Parathyroid adenoma (tissue), 2 donors: ENCODE results near the gene SLC25A33.
"Not testable (repeated sequence)": the region's sequence is repeated elsewhere in the genome, so short reads cannot be mapped to it uniquely, and the experiment has no call there.

Experiments used
- H2AFZ ChIP-seq: fragments of 300-600 bp; sonication (generic); one replicate; pipeline ENCODE4 v1.7.0; 2017; ENCODE audit warnings: antibody characterized with exemption, mild to moderate bottlenecking
- H3K27ac ChIP-seq: fragments of 300-600 bp; sonication (generic); one replicate; pipeline ENCODE4 v1.7.0; 2017
- H3K27me3 ChIP-seq: fragments of 300-600 bp; sonication (generic); one replicate; pipeline ENCODE4 v1.7.0; 2017; ENCODE audit warnings: low read length; ENCODE audit not compliant: control insufficient read depth, insufficient read depth
- H3K36me3 ChIP-seq: fragments of 300-600 bp; sonication (generic); one replicate; pipeline ENCODE4 v1.7.0; 2017; ENCODE audit warnings: low read length; ENCODE audit not compliant: control insufficient read depth, insufficient read depth
- H3K4me1 ChIP-seq: fragments of 300-600 bp; sonication (generic); one replicate; pipeline ENCODE4 v1.7.0; 2017; ENCODE audit warnings: control low read depth
- H3K4me2 ChIP-seq: fragments of 300-600 bp; sonication (generic); one replicate; pipeline ENCODE4 v1.7.0; 2017; ENCODE audit warnings: low read length
- H3K4me3 ChIP-seq: fragments of 300-600 bp; sonication (generic); one replicate; pipeline ENCODE4 v1.7.0; 2017; ENCODE audit warnings: low read depth, low read length
- H3K79me2 ChIP-seq: fragments of 300-600 bp; sonication (generic); one replicate; pipeline ENCODE4 v1.7.0; 2017; ENCODE audit warnings: control low read depth
- H3K9ac ChIP-seq: fragments of 300-600 bp; sonication (generic); one replicate; pipeline ENCODE4 v1.7.0; 2017; ENCODE audit warnings: mild to moderate bottlenecking
- H3K9me3 ChIP-seq: fragments of 300-600 bp; sonication (generic); one replicate; pipeline ENCODE4 v1.7.0; 2017; ENCODE audit warnings: low read length; ENCODE audit not compliant: control insufficient read depth
- TF ChIP-seq, protein P1 (sequence below): fragments of 300-600 bp; sonication (generic); IDR thresholded peaks from one replicate; pipeline ENCODE4 v1.7.0; 2017; ENCODE audit warnings: antibody characterized with exemption, mild to moderate bottlenecking
- donor health status: primary hyperparathyroidism.

The SLC25A33 gene

DNA sequence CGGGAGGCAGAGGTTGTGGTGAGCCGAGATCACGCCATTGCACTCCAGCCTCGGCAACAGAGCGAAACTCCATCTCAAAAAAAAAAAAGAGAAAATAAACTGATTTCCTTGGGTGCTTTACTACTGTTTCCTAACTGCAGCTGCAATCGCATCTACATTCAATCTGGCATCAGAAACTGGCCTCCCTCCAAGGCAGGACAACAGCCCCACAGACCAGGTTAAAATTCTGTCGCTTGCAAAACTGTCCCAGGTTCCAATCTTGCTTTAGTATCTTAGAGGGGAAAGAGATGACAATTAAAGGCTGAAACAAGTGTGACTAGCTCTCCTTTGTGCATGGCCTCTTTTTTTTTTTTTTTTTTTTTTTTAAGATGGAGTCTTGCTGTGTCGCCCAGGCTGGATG, 32.4 kb upstream of the SLC25A33 start:
- TF ChIP-seq, protein P1, sequence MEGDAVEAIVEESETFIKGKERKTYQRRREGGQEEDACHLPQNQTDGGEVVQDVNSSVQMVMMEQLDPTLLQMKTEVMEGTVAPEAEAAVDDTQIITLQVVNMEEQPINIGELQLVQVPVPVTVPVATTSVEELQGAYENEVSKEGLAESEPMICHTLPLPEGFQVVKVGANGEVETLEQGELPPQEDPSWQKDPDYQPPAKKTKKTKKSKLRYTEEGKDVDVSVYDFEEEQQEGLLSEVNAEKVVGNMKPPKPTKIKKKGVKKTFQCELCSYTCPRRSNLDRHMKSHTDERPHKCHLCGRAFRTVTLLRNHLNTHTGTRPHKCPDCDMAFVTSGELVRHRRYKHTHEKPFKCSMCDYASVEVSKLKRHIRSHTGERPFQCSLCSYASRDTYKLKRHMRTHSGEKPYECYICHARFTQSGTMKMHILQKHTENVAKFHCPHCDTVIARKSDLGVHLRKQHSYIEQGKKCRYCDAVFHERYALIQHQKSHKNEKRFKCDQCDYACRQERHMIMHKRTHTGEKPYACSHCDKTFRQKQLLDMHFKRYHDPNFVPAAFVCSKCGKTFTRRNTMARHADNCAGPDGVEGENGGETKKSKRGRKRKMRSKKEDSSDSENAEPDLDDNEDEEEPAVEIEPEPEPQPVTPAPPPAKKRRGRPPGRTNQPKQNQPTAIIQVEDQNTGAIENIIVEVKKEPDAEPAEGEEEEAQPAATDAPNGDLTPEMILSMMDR, result no peak
- Histone ChIP-seq H3K9me3 (no peaks in the 10 kb centered on the region), H3K4me3 (no peak overlapping the region), H3K27ac (no peak overlapping the region), H3K36me3 (no peaks in the 10 kb centered on the region), H3K27me3 (no peaks in the 10 kb centered on the region), H3K9ac (no peak overlapping the region), H3K4me1 (no peaks in the 10 kb centered on the region), H3K4me2 (no peak overlapping the region), H2AFZ (no peak overlapping the region), H3K79me2 (no peaks in the 10 kb centered on the region)

GRCh38 chr1:9510130-9510529, 29.1 kb upstream of the SLC25A33 start:
- TF ChIP-seq, protein P1, result no peak
- Histone ChIP-seq H3K9ac (no peak overlapping the region), H3K36me3 (no peaks in the 10 kb centered on the region), H3K79me2 (no peaks in the 10 kb centered on the region), H3K4me3 (no peak overlapping the region), H3K4me2 (no peak overlapping the region), H3K27me3 (no peaks in the 10 kb centered on the region), H2AFZ (no peak overlapping the region), H3K9me3 (no peaks in the 10 kb centered on the region), H3K4me1 (no peaks in the 10 kb centered on the region), H3K27ac (no peak overlapping the region)

GRCh38 chr1:9515550-9515949, 23.7 kb upstream of the SLC25A33 start:
- not testable (repeated sequence) for H3K79me2 ChIP-seq, H3K4me1 ChIP-seq, H3K9ac ChIP-seq, H3K27me3 ChIP-seq, H3K4me2 ChIP-seq, H3K9me3 ChIP-seq, H3K36me3 ChIP-seq, H2AFZ ChIP-seq, H3K27ac ChIP-seq, H3K4me3 ChIP-seq

DNA sequence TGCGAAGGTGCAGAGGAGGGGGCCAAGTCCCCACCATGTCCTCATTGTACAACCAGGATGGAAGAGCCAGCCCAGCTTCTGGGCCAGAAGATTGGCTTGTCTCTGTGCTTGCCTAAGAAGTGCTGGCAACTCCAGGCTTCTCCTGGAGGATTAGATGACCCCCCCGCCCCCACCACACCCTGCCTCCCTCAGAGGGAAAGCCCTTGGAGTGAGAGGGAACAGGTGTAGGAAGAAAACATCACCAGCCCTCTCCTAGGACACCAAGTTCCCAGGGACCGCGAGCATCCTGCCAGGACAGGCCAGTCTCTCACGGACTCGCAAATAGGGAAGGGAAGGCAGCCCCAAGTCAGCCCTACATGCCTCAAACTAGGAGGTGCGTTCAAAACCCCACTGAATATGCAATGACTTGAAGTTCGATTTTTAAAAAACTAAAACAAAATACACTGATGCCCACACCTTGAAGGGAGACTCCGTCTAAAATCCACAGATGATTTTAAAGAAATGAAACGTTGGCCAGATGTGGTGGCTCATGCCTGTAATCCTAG, 20.7 kb upstream of the SLC25A33 start:
- TF ChIP-seq, protein P1, result no peak
- Histone ChIP-seq H3K4me3 (no peak overlapping the region), H3K9me3 (no peaks in the 10 kb centered on the region), H3K36me3 (no peaks in the 10 kb centered on the region), H3K79me2 (no peaks in the 10 kb centered on the region), H3K4me2 (no peak overlapping the region), H2AFZ (no peak overlapping the region), H3K27me3 (no peaks in the 10 kb centered on the region), H3K4me1 (no peaks in the 10 kb centered on the region), H3K9ac (no peak overlapping the region), H3K27ac (no peak overlapping the region)

DNA sequence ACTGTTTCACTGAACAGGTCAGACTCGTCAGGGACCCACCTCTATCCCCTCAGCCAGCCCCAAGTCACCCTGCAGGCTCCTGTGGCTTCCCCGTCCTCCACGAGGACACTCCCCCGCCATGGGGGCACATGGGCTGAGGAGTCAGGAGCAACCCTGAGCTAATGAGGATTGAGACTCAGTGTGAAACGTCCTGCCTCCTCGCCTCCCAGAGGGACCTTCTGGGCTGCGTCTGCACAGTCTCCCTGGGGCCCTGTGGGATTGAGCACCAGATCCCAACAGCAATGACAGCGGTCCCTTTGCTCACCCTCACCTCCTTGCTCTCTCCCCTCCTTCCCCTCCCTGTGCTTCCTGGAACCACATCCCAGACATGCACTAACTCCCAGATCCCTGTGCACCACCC, 18.9 kb upstream of the SLC25A33 start:
- no peak overlapping the region for H3K27ac ChIP-seq

More for the DNA sequence above, 18.9 kb upstream of the SLC25A33 start:
- TF ChIP-seq, protein P1, result no peak
- Histone ChIP-seq H3K79me2 (no peaks in the 10 kb centered on the region), H3K27me3 (no peaks in the 10 kb centered on the region), H3K4me1 (no peaks in the 10 kb centered on the region), H3K4me2 (no peak overlapping the region), H3K4me3 (no peak overlapping the region), H3K36me3 (no peaks in the 10 kb centered on the region), H2AFZ (no peak overlapping the region), H3K9ac (no peak overlapping the region), H3K9me3 (no peaks in the 10 kb centered on the region)
